T-cell (primary cell): ENCODE results near the gene KREMEN1. TPM values are rescaled to one million over a fixed set of nuclear protein-coding genes. Genes with fewer than 3 reads are reported as not detected.

Experiments used
- ATAC-seq, 4 experiments: fragments of 200-7000 bp in 3 of 4; fragments of 150-1000 bp in 1 of 4; cut with Tn5 transposase; replicated peaks in 1 of 4; 1 replicate in 3 of 4; 2 replicates in 1 of 4; pipeline ENCODE4 v1.10.0; 2021; ENCODE audit warnings: moderate library complexity in 3 of 4, mild to moderate bottlenecking in 2 of 4, moderate number of reproducible peaks in 1 of 4
- CTCF ChIA-PET, 2 donors: fragments of 300-600 bp; sonication (Branson Sonifier 250); formaldehyde crosslinking; loops; one replicate each; lab custom pipeline; 2022; ENCODE audit warnings: antibody characterized with exemption in 2 of 2; lab: Charles Lee
- POLR2A ChIA-PET, 2 donors: fragments of 300-600 bp; sonication (Branson Sonifier 250); formaldehyde crosslinking; loops; one replicate each; lab custom pipeline; 2022; ENCODE audit warnings: antibody characterized with exemption in 2 of 2; lab: Charles Lee
- DNase-seq, 35 experiments: peaks; one replicate each; pipeline versions ENCODE4 v3.0.0 to v3.0.0-alpha.2; 2013 to 2023
- H3K27ac ChIP-seq: one replicate; pipeline ENCODE4 v1.5.1; 2013; ENCODE audit warnings: low read length
- H3K27me3 ChIP-seq, 2 experiments: replicated peaks in 1 of 2; 1 replicate in 1 of 2; 2 replicates in 1 of 2; pipeline versions ENCODE4 v1.6.1 to v1.7.0; 2013; ENCODE audit warnings: low read length in 1 of 2, mixed read lengths in 1 of 2; ENCODE audit not compliant: control insufficient read depth in 2 of 2, insufficient read depth in 2 of 2; ENCODE audit errors: extremely low read depth in 1 of 2
- H3K36me3 ChIP-seq, 2 donors: 1 replicate in 1 of 2; 2 replicates in 1 of 2; pipeline versions ENCODE4 v1.6.1 to v1.7.0; 2013; ENCODE audit warnings: low read length in 1 of 2; ENCODE audit not compliant: control insufficient read depth in 2 of 2, insufficient read depth in 1 of 2; ENCODE audit errors: extremely low read depth in 1 of 2
- H3K4me1 ChIP-seq, 2 experiments: 1 replicate in 1 of 2; 2 replicates in 1 of 2; pipeline versions ENCODE4 v1.6.1 to v1.7.0; 2013; ENCODE audit warnings: low read length in 2 of 2, mixed read lengths in 1 of 2; ENCODE audit not compliant: insufficient read depth in 2 of 2, control insufficient read depth in 1 of 2; ENCODE audit errors: extremely low read depth in 1 of 2
- H3K4me3 ChIP-seq, 2 donors: 1 replicate in 1 of 2; 2 replicates in 1 of 2; pipeline versions ENCODE4 v1.5.1 to v1.7.0; 2013; ENCODE audit warnings: mild to moderate bottlenecking in 2 of 2, low read length in 1 of 2, moderate library complexity in 1 of 2; ENCODE audit not compliant: control insufficient read depth in 1 of 2; ENCODE audit errors: extremely low read depth in 1 of 2
- H3K9me3 ChIP-seq: 2 replicates; pipeline ENCODE4 v1.7.0; 2013
- H3K27ac Mint-ChIP-seq, 2 donors: one replicate each; pipeline ENCODE4 v1.8.0; 2020 to 2021; ENCODE audit warnings: mild to moderate bottlenecking in 2 of 2, mixed read lengths in 2 of 2
- H3K27me3 Mint-ChIP-seq, 2 donors: one replicate each; pipeline ENCODE4 v1.8.0; 2021 to 2022; ENCODE audit warnings: mixed read lengths in 2 of 2
- H3K36me3 Mint-ChIP-seq: one replicate; pipeline ENCODE4 v1.8.0; 2021; ENCODE audit warnings: mixed read lengths
- H3K4me1 Mint-ChIP-seq, 3 donors: one replicate each; pipeline ENCODE4 v1.8.0; 2020 to 2022; ENCODE audit warnings: mixed read lengths in 3 of 3, mild to moderate bottlenecking in 1 of 3
- H3K4me3 Mint-ChIP-seq, 3 donors: one replicate each; pipeline ENCODE4 v1.8.0; 2020 to 2022; ENCODE audit warnings: mild to moderate bottlenecking in 3 of 3, mixed read lengths in 3 of 3, moderate library complexity in 3 of 3
- H3K9me3 Mint-ChIP-seq, 3 donors: one replicate each; pipeline ENCODE4 v1.8.0; 2020 to 2022; ENCODE audit warnings: mixed read lengths in 3 of 3
- WGBS: methylation state at CpG from one replicate; pipeline ENCODE4 v1.1.5; 2013; ENCODE audit warnings: missing lambda C conversion rate; ENCODE audit not compliant: insufficient coverage; 5-methylcytosine and 5-hydroxymethylcytosine counted together
- total RNA-seq, 35 experiments: library from RNA in 6 of 35; stranded (reverse) in 6 of 35; fragments of 120-200 nt in 1 of 35; gene quantifications; one replicate each; pipeline versions ENCODE4 v1.2.1 to v1.2.4 and lab custom pipeline; 2013 to 2026

KREMEN1 gene
- total RNA-seq, 5 donors from 2014 or later (not counting 1 experiment from before 2014, with no cell fraction given) = 0.20 to 0.25 (median 0.20) TPM; not detected in 2

- peaks cover 12 to 18% (median 15%) of the 10 kb centered on the region in 3 donors for H3K4me1 Mint-ChIP-seq
- H3K36me3 ChIP-seq = no peaks in the 10 kb centered on the region
- H3K9me3 Mint-ChIP-seq = peaks cover 0 to 3% (median 0%) of the 10 kb centered on the region in 3 donors
- ATAC-seq = no peak
- no peak overlapping the region for H3K27ac Mint-ChIP-seq
- no peak overlapping the region for H3K4me3 ChIP-seq
- H3K9me3 ChIP-seq = no peaks in the 10 kb centered on the region
- peaks cover 0 to 33% of the 10 kb centered on the region in 2 experiments for H3K27me3 ChIP-seq
- ChIA-PET POLR2A (no interaction called here), CTCF (no interaction called here)
- H3K4me1 ChIP-seq = peaks cover 5 to 18% of the 10 kb centered on the region in 2 experiments
- H3K27ac ChIP-seq = no peak overlapping the region
- H3K4me3 Mint-ChIP-seq = no peak overlapping the region
- no peak for DNase-seq
- WGBS = 100% methylated on average over 3 of the region's 5 CpGs
- peaks cover 14 to 31% of the 10 kb centered on the region in 2 donors for H3K27me3 Mint-ChIP-seq
- no peaks in the 10 kb centered on the region for H3K36me3 Mint-ChIP-seq
Measured at GRCh38 chr22:29198240-29198639, 125.4 kb downstream of the KREMEN1 start.

- peaks cover 0 to 44% of the 10 kb centered on the region in 2 experiments for H3K27me3 ChIP-seq
- no peak for ATAC-seq
- 91% methylated on average over 6 of the region's 8 CpGs for WGBS
Measured at GRCh38 chr22:29199702-29200400, 127.0 kb downstream of the KREMEN1 start.

GRCh38 chr22:29200901-29201300 lies 128.1 kb downstream of the KREMEN1 start:
- Histone ChIP-seq H3K4me3 (no peak overlapping the region), H3K27me3 (peaks cover 0 to 48% of the 10 kb centered on the region in 2 experiments), H3K4me1 (peaks cover 5 to 24% of the 10 kb centered on the region in 2 experiments), H3K9me3 (no peaks in the 10 kb centered on the region), H3K36me3 (no peaks in the 10 kb centered on the region), H3K27ac (no peak overlapping the region)
- POLR2A ChIA-PET = interaction anchor here in 1 of 2 donors (0.6 kb wide), 1 partner anchor 86 kb away, joined by 3 read pairs; no protein-coding TSS in a partner anchor
- CTCF ChIA-PET = no interaction called here
- H3K27ac Mint-ChIP-seq = no peak overlapping the region
- H3K9me3 Mint-ChIP-seq = no peaks in the 10 kb centered on the region
- DNase-seq (no peak), ATAC-seq (no peak)
- H3K27me3 Mint-ChIP-seq = peaks cover 18 to 40% of the 10 kb centered on the region in 2 donors
- H3K36me3 Mint-ChIP-seq = no peaks in the 10 kb centered on the region
- H3K4me3 Mint-ChIP-seq = no peak overlapping the region
- 91% methylated on average over 4 of the region's 7 CpGs for WGBS
- peaks cover 12 to 24% (median 22%) of the 10 kb centered on the region in 3 donors for H3K4me1 Mint-ChIP-seq

More at GRCh38 chr22:29199702-29200400, 127.0 kb downstream of the KREMEN1 start:
- H3K36me3 ChIP-seq = no peaks in the 10 kb centered on the region
- H3K27ac ChIP-seq = no peak overlapping the region
- no peak for DNase-seq
- H3K4me1 ChIP-seq = peaks cover 5 to 18% of the 10 kb centered on the region in 2 experiments
- H3K4me3 ChIP-seq = no peak overlapping the region
- no peak overlapping the region for H3K4me3 Mint-ChIP-seq
- ChIA-PET CTCF (no interaction called here), POLR2A (no interaction called here)
- H3K9me3 ChIP-seq = no peaks in the 10 kb centered on the region
- H3K27ac Mint-ChIP-seq = no peak overlapping the region
- no peaks in the 10 kb centered on the region for H3K36me3 Mint-ChIP-seq
- H3K4me1 Mint-ChIP-seq = peaks cover 12 to 21% (median 18%) of the 10 kb centered on the region in 3 donors
- H3K27me3 Mint-ChIP-seq = peaks cover 18 to 37% of the 10 kb centered on the region in 2 donors
- no peaks in the 10 kb centered on the region for H3K9me3 Mint-ChIP-seq

GRCh38 chr22:29201782-29202181 lies 128.9 kb downstream of the KREMEN1 start:
- POLR2A ChIA-PET = no interaction called here
- H3K27me3 Mint-ChIP-seq = peaks cover 23 to 43% of the 10 kb centered on the region in 2 donors
- no peak overlapping the region for H3K27ac ChIP-seq

GRCh38 chr22:29202212-29203192 lies 129.7 kb downstream of the KREMEN1 start:
- POLR2A ChIA-PET = no interaction called here
- peak; percentile 72 to 79 (median 74) for ATAC-seq
- Histone ChIP-seq H3K4me1 (peaks cover 5 to 31% of the 10 kb centered on the region in 2 experiments), H3K9me3 (no peaks in the 10 kb centered on the region), H3K4me3 (peak overlapping the region in 1 of 2 donors; percentile 19), H3K27ac (no peak overlapping the region), H3K36me3 (no peaks in the 10 kb centered on the region), H3K27me3 (peaks cover 0 to 64% of the 10 kb centered on the region in 2 experiments)
- Mint-ChIP-seq H3K9me3 (no peaks in the 10 kb centered on the region), H3K4me1 (peaks cover 18 to 28% (median 26%) of the 10 kb centered on the region in 3 donors), H3K36me3 (no peaks in the 10 kb centered on the region), H3K4me3 (peak overlapping the region in 2 of 3 donors; percentile 34 to 45), H3K27me3 (peaks cover 27 to 50% of the 10 kb centered on the region in 2 donors), H3K27ac (peak overlapping the region in 1 of 2 donors; percentile 34)
- WGBS = 24% methylated on average over 18 of the region's 24 CpGs
- CTCF ChIA-PET = no interaction called here
- DNase-seq = peak in 33 of 35 experiments; percentile 3 to 52 (median 22)

More at GRCh38 chr22:29201782-29202181, 128.9 kb downstream of the KREMEN1 start:
- ATAC-seq (no peak), DNase-seq (no peak)
- CTCF ChIA-PET = no interaction called here
- no peaks in the 10 kb centered on the region for H3K9me3 ChIP-seq
- WGBS = 96% methylated on average over 4 of the region's 7 CpGs
- H3K9me3 Mint-ChIP-seq = no peaks in the 10 kb centered on the region
- peaks cover 5 to 31% of the 10 kb centered on the region in 2 experiments for H3K4me1 ChIP-seq
- H3K27ac Mint-ChIP-seq = no peak overlapping the region
- peaks cover 18 to 28% (median 26%) of the 10 kb centered on the region in 3 donors for H3K4me1 Mint-ChIP-seq
- H3K36me3 ChIP-seq = no peaks in the 10 kb centered on the region
- H3K36me3 Mint-ChIP-seq = no peaks in the 10 kb centered on the region
- peaks cover 0 to 56% of the 10 kb centered on the region in 2 experiments for H3K27me3 ChIP-seq
- H3K4me3 Mint-ChIP-seq = no peak overlapping the region
- H3K4me3 ChIP-seq = no peak overlapping the region
